Gastrocnemius medialis (tissue), 4 donors: Measurements from ENCODE around the gene MDH2. TPM values are rescaled to one million over a fixed set of nuclear protein-coding genes. Genes with fewer than 3 reads are reported as not detected.

Source experiments
- ATAC-seq, 2 donors: fragments of 150-250 bp; one replicate each; pipeline ENCODE4 v1.9.1; 2016
- DNase-seq, 2 donors: peaks; one replicate each; pipeline ENCODE4 v3.0.0-alpha.2; 2019
- H3K27ac ChIP-seq, 4 donors: fragments of 200-600 bp; sonication (generic); 1 replicate in 1 of 4; 2 replicates in 3 of 4; pipeline ENCODE4 v1.5.1; 2016 to 2018; ENCODE audit warnings: mild to moderate bottlenecking in 2 of 4, moderate library complexity in 1 of 4
- H3K27me3 ChIP-seq, 3 donors: fragments of 200-600 bp; sonication (generic) in 2 of 3; 1 replicate in 1 of 3; 2 replicates in 2 of 3; pipeline versions ENCODE4 v1.5.1 to v1.6.0; 2016 to 2019; ENCODE audit warnings: mild to moderate bottlenecking in 1 of 3, moderate library complexity in 1 of 3
- H3K36me3 ChIP-seq, 2 donors: fragments of 200-600 bp; sonication (generic) in 1 of 2; one replicate each; pipeline ENCODE4 v1.5.1; 2017 to 2018
- H3K4me1 ChIP-seq, 2 donors: fragments of 200-600 bp; sonication (generic) in 1 of 2; one replicate each; pipeline ENCODE4 v1.5.1; 2016 to 2017; ENCODE audit warnings: mild to moderate bottlenecking in 2 of 2
- H3K4me3 ChIP-seq, 4 donors: fragments of 200-600 bp; sonication (generic) in 3 of 4; 1 replicate in 1 of 4; 2 replicates in 3 of 4; pipeline ENCODE4 v1.5.1; 2016 to 2019; ENCODE audit warnings: mild to moderate bottlenecking in 2 of 4
- H3K9me3 ChIP-seq, 3 donors: fragments of 200-600 bp; sonication (generic) in 2 of 3; 1 replicate in 1 of 3; 2 replicates in 2 of 3; pipeline ENCODE4 v1.5.1; 2016 to 2019
- POLR2A ChIP-seq, 2 donors: fragments of 450-650 bp; IDR thresholded peaks; one replicate each; pipeline ENCODE4 v1.6.1; 2017; ENCODE audit warnings: antibody characterized with exemption in 2 of 2, mild to moderate bottlenecking in 2 of 2, moderate library complexity in 2 of 2
- in situ Hi-C, 4 donors: fragments of 200-750 bp; cut with MboI; loops; one replicate each; pipeline versions ENCODE4 v1.15.0 to v1.8.0; 2017; ENCODE audit warnings: low sequenced_read_pairs in 4 of 4
- intact Hi-C: fragments of 100-400 bp; cut with DNase I; formaldehyde crosslinking; loops from one replicate; pipeline ENCODE4 v1.15.1; 2023; ENCODE audit warnings: low total_unique reads
- total RNA-seq, 4 donors: library from RNA; depleted of rRNA; stranded (reverse); fragments of >200 nt; gene quantifications; one replicate each; pipeline versions ENCODE4 v1.1.0 to v1.2.3, GENCODE V29; 2016
- TF ChIP-seq, protein P1 (sequence below), 5 experiments: fragments of 450-650 bp in 3 of 5; fragments of 200-600 bp in 2 of 5; sonication (generic) in 2 of 5; IDR thresholded peaks in 4 of 5; conservative IDR thresholded peaks in 1 of 5; 1 replicate in 4 of 5; 2 replicates in 1 of 5; pipeline ENCODE4 v1.5.1; 2016 to 2019; ENCODE audit warnings: antibody characterized with exemption in 5 of 5, mild to moderate bottlenecking in 3 of 5, moderate library complexity in 3 of 5

Gene MDH2
- total RNA-seq, 4 donors from 2014 or later = 236 to 344 (median 284) TPM

DNA sequence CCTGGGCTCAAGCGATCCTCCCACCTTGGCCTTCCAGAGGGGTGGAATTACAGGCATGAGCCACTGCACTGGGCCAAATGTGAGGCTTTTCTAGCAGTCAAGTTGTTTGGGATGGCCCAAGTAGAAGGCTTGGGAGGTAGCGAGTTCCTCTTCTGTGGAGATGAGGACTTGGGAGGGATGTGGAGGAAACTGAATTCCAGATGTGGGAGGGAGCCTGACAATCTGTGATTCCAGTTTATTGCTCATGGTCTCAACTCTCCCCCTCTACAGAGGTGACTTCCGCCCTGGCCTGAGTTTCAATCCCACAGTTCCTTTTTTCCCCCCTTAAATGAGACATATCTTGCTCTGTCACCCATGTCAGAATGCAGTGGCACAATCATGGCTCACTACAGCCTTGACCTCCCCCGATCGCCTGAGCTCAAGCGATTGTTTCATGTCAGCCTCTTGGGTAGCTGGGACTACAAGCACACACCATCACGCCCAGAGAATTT, 3.5 kb upstream of the MDH2 start:
- no peak for ATAC-seq
- Histone ChIP-seq H3K4me3 (no peak overlapping the region), H3K27me3 (no peaks in the 10 kb centered on the region), H3K4me1 (peaks cover 19 to 23% of the 10 kb centered on the region in 2 donors), H3K27ac (no peak overlapping the region), H3K36me3 (peaks cover 0 to 4% of the 10 kb centered on the region in 2 donors), H3K9me3 (no peaks in the 10 kb centered on the region)
- no peak for TF ChIP-seq POLR2A (IDR thresholded peaks at IDR 0.05)
- TF ChIP-seq, protein P1, sequence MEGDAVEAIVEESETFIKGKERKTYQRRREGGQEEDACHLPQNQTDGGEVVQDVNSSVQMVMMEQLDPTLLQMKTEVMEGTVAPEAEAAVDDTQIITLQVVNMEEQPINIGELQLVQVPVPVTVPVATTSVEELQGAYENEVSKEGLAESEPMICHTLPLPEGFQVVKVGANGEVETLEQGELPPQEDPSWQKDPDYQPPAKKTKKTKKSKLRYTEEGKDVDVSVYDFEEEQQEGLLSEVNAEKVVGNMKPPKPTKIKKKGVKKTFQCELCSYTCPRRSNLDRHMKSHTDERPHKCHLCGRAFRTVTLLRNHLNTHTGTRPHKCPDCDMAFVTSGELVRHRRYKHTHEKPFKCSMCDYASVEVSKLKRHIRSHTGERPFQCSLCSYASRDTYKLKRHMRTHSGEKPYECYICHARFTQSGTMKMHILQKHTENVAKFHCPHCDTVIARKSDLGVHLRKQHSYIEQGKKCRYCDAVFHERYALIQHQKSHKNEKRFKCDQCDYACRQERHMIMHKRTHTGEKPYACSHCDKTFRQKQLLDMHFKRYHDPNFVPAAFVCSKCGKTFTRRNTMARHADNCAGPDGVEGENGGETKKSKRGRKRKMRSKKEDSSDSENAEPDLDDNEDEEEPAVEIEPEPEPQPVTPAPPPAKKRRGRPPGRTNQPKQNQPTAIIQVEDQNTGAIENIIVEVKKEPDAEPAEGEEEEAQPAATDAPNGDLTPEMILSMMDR (IDR thresholded peaks at IDR 0.05 in 4 of 5, conservative IDR thresholded peaks at IDR 0.05 in 1 of 5) = no peak
- intact Hi-C loops = no loop called here
- in situ Hi-C loops = loop anchor here in 3 of 4 donors (25.0 kb wide), 1 partner anchor 307 kb away; the partner anchor contains the start of gene HIP1 (in 3 of the 3)
- no peak for DNase-seq

DNA sequence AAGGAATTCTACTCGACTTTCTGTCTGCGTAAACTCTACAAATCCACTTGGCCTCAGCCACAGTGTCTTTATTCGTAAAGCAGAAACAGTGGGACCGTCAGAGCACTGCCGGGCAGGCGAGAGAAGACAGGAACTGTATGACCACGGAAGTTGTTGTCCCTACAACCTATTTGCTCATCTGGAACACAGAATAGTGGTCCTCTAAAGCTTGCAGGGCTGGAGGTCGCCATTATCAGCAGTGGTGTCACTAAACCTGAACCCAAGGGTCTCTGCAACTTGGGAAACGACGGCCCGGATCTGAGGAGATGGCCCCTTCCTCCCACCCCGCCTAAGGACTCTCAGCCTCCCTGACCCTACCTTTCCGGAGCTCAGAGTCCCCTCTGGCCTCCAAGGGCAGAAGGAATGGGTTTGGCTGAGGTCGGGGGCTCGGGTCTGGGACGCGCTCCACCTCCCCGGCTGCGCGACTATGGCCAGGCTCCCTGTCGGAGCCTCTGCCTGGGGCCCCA, 548 bp upstream of the MDH2 start:
- Histone ChIP-seq H3K4me3 (peak overlapping the region; percentile 89 to 98 (median 94)), H3K9me3 (no peaks in the 10 kb centered on the region), H3K4me1 (peaks cover 43 to 44% of the 10 kb centered on the region in 2 donors), H3K27me3 (no peaks in the 10 kb centered on the region), H3K27ac (peak overlapping the region; percentile 93 to 98 (median 96)), H3K36me3 (peaks cover 0 to 4% of the 10 kb centered on the region in 2 donors)
- intact Hi-C loops = no loop called here
- no peak for DNase-seq
- in situ Hi-C loops = loop anchor here in 3 of 4 donors (25.0 kb wide), 1 partner anchor 310 kb away; the partner anchor contains the start of gene HIP1 (in 3 of the 3)
- TF ChIP-seq, protein P1 (IDR thresholded peaks at IDR 0.05 in 4 of 5, conservative IDR thresholded peaks at IDR 0.05 in 1 of 5) = no peak
- no peak for TF ChIP-seq POLR2A (IDR thresholded peaks at IDR 0.05)
- ATAC-seq = peak; percentile 49 to 56

DNA sequence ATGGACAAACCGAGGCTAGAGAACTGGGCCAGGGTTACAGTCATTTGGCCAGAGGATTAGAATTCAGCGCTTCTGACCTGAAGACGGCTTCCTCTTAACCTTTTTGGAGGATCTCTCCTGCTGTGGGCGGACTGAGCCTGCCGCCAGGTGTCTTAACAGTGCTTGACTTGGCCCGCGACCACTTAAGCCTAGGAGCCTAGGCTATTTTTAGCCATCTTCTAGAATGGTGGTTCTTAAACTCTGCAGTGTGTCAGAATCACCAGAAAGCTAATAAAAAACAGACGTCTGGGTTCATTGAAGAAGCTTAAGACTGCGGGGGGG, 722 bp downstream of the MDH2 start:
- in situ Hi-C loops = loop anchor here in 3 of 4 donors (25.0 kb wide), 1 partner anchor 311 kb away; the partner anchor contains the start of gene HIP1 (in 3 of the 3)
- intact Hi-C loops = loop anchor here (1.0 kb wide), 1 partner anchor 54 kb away; the partner anchor contains the start of gene TMEM120A
- peak; percentile 25 to 80 for DNase-seq
- TF ChIP-seq POLR2A (IDR thresholded peaks at IDR 0.05) = no peak
- TF ChIP-seq, protein P1 (IDR thresholded peaks at IDR 0.05 in 4 of 5, conservative IDR thresholded peaks at IDR 0.05 in 1 of 5) = peak in 1 of 5 experiments; percentile 18
- peaks cover 47 to 57% of the 10 kb centered on the region in 2 donors for H3K4me1 ChIP-seq
- H3K4me3 ChIP-seq = peak overlapping the region; percentile 89 to 98 (median 94)
- peak overlapping the region; percentile 93 to 98 (median 96) for H3K27ac ChIP-seq
- no peaks in the 10 kb centered on the region for H3K9me3 ChIP-seq
- H3K36me3 ChIP-seq = peaks cover 0 to 4% of the 10 kb centered on the region in 2 donors
- ATAC-seq = peak; percentile 32 to 69
- no peaks in the 10 kb centered on the region for H3K27me3 ChIP-seq

DNA sequence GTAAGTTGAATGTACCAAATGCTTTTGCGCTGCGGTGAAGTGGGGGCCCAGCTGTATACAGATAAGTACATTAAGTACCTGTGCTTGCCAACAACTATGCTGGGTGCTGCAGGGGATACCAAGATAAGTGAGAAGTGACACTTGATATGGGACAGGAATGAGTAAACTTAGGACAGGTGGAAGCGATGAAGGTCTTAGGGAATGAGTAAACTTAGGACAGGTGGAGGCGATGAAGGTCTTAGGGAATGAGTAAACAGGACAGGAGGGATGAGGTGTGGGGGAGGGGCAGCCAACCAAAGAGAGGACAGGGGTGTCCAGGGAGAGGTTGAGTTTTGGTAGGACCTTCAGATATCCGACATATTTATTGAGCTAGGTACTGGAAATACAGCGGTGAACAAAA, 1.4 kb downstream of the MDH2 start:
- no peaks in the 10 kb centered on the region for H3K27me3 ChIP-seq
- in situ Hi-C loops (loop anchor here in 3 of 4 donors (25.0 kb wide), 1 partner anchor 312 kb away; the partner anchor contains the start of gene HIP1 (in 3 of the 3)), intact Hi-C loops (no loop called here)
- peak overlapping the region; percentile 93 to 98 (median 96) for H3K27ac ChIP-seq
- H3K4me3 ChIP-seq = peak overlapping the region; percentile 89 to 98 (median 94)
- H3K4me1 ChIP-seq = peaks cover 51 to 63% of the 10 kb centered on the region in 2 donors
- peaks cover 0 to 1% of the 10 kb centered on the region in 2 donors for H3K36me3 ChIP-seq
- TF ChIP-seq, protein P1 (IDR thresholded peaks at IDR 0.05 in 4 of 5, conservative IDR thresholded peaks at IDR 0.05 in 1 of 5) = no peak
- TF ChIP-seq POLR2A (IDR thresholded peaks at IDR 0.05) = no peak
- peak in 1 of 2 donors; percentile 35 for DNase-seq
- ATAC-seq = no peak
- H3K9me3 ChIP-seq = no peaks in the 10 kb centered on the region
